NCI-H510A (cell line): ENCODE results near the gene RNU6-7.

Experiments used
- DNase-seq: peaks from one replicate; lab custom pipeline; 2025; lab: John Stamatoyannopoulos, UW

Gene RNU6-7

DNA sequence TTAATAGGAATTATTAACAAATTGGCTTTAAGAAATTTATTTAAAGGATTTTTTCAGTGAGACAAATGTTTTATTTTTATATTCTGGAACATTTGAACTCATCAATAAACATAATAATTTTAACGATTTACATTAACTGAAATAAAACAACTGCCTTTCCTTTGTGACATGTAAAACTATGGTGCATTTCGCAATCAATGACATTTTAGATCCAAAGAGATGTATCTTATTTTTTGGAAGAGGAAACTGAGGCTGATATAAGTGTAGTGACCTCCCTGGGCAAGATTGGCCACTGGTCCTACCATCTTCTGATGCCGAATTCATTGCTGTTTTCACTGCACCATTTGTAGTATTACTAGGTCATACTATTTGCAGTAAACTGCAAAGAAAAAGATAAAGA, 3.7 kb downstream of the RNU6-7 start:
- no peak for DNase-seq

GRCh38 chr14:32205984-32206383, 4.1 kb downstream of the RNU6-7 start:
- no peak for DNase-seq

- no peak for DNase-seq
Measured at GRCh38 chr14:32206552-32206951, 4.7 kb downstream of the RNU6-7 start.

- DNase-seq, result no peak
Measured at GRCh38 chr14:32208490-32208889, 6.6 kb downstream of the RNU6-7 start.

DNA sequence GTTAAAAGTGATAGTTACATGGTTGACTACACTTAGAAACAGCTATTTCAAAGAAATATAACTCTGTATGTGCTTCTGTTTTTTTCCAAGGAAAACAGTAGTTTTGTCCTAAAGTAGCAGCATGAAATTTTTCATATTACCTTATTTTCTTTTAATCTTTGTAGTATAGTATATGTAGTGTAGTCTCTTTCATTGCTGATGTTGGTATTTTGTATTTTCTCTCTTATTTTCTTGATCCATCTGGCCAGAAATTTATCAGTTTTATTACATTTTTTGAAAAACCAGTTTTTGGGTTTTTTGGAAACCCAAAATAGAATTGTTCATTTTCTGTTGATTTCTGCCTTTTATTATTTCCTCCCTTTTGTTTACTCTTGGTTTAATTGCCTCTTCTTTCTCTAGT, 7.6 kb downstream of the RNU6-7 start:
- DNase-seq, result no peak

- DNase-seq, result no peak
Measured at GRCh38 chr14:32211068-32211404, 9.2 kb downstream of the RNU6-7 start.

- DNase-seq, result no peak
Measured at GRCh38 chr14:32212833-32213232, 11.0 kb downstream of the RNU6-7 start.

- peak; percentile 22 for DNase-seq
Measured at GRCh38 chr14:32217301-32217700, 15.5 kb downstream of the RNU6-7 start.

GRCh38 chr14:32224737-32225377, 23.0 kb downstream of the RNU6-7 start:
- DNase-seq, result peak; percentile 39

DNA sequence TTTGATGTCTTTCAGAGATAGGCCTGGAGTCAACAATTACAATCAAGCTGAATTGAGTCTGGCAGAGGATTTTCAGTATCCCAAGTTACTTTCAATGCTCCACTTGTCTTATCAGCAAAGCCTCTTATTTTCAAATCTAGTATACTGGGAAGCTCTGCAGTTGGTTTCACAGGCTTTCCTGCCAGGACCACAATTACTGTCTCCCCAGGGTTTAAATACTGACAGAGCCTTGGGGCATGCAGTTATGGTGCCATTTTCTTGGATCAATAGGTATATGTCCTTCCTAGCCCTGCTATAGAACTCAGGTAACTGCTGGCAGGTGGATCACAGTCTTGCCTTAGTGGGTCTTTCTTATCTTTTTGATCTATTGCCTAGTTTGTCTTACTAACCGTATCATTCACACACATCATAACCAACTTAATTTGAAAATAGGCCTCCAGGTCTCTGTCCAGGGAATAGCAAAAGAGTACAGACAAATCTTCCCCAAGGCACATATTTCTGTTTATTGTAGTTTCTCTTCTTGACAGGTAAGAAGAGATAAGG, 23.6 kb downstream of the RNU6-7 start:
- DNase-seq, result no peak

GRCh38 chr14:32226056-32226455, 24.2 kb downstream of the RNU6-7 start:
- no peak for DNase-seq

GRCh38 chr14:32230181-32230580, 28.3 kb downstream of the RNU6-7 start:
- DNase-seq, result no peak

- DNase-seq, result no peak
Measured at GRCh38 chr14:32230695-32231280, 28.9 kb downstream of the RNU6-7 start.

DNA sequence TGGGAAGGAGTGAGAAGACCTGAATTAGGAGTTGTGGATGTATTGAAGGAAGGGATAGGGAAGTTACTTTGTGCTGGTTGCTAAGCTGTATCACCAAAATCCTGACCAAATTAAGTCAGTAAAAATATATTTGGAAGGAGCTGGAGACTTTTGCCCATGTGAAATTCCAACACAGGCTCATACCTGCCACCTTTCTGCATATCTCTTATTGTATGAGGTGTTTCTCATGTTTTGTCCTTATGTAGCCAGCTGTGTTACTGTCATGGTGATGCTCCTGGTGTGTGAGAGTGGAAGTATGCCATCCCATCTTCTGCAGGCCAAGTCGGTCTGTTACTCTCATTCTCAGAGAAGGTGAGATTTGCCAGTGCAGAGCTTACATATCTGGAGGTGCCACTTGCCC, 30.6 kb downstream of the RNU6-7 start:
- DNase-seq, result no peak

DNA sequence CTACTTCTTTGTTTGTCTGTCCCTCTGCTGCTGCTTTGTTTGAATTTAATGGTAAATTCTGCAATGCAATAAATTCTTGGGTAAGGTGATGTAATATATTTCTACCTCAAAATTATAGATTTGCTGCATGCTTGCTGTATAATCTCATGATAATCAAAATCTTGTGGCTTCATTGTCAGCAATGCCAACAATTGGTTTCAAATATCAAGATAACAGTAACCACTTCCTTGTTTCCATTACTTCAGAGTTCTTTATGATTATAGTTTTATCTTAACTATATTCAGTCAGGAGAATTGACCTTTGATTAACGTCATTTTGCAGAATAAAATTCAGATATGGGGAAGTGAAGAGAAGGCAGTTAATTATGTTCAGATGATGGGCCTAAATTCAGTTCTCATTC, 31.4 kb downstream of the RNU6-7 start:
- no peak for DNase-seq

- no peak for DNase-seq
Measured at GRCh38 chr14:32244404-32244803, 42.6 kb downstream of the RNU6-7 start.

DNA sequence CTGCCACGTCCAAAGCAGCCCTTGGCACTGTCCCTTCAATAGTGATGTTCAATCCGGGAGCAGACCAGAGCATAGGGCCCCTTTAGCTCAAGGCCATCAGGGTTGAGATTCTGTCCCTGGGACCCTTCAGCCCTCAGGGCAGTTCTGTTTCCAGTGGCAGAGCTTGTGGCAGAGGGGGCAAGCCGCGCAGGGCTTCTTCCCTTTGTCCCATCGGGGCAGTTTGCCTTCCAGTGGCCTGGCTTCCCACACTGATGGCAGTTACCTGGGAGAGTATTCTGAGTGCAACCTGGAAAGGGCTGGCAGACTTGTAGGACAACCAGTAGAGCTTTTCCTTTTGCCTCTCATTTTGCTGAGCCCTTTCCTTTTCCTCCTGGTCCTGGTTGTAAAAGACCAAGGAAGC, 44.9 kb downstream of the RNU6-7 start:
- no peak for DNase-seq

DNA sequence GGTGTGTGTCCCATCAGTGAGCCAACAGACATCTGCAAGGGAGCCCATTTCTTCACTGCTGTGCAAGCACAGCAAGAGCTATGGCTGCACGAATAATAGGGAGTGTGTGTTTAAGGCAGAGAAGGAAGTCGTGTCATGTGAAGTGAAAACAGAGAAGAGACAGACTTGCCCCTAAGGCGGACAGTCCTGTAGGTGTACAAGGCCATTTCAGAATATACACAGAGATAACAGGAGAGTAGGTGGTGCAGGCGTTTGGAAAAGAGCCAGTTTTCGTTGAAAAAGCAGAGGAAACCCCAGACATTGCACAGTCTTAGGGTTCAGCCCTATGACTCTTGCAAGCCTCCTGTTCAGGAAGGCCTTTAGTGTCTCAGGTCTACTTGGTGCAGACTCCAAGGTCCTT, 47.5 kb downstream of the RNU6-7 start:
- DNase-seq, result no peak

GRCh38 chr14:32249780-32250179, 47.9 kb downstream of the RNU6-7 start:
- no peak for DNase-seq

DNA sequence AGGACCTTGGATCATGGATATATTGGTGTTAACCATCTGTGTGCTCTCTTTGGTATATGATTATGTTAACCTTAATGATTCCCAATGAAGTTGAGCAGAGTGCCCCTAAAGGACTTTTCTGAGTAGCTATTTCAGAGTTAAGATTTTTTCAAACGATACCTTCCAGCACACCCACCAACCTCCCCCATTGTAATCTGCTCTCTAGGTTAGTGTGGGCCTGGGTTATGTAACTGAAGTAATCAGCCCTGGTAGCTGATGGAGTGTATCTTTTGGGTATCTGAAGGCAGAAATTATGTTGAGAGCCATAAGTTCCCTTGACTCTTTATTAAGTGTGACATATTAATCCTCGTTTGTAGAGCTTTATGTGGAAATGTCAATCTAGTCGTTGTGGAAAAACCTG, 48.8 kb downstream of the RNU6-7 start:
- no peak for DNase-seq

GRCh38 chr14:32251530-32251929, 49.7 kb downstream of the RNU6-7 start:
- no peak for DNase-seq
